BLaER1 treated with 17β-estradiol and CSF1 and Interleukin-3, amounts not matched to agents 10 nM and 100 nM (cell line): ENCODE measurements around the gene CENPP.

Source experiments
- H3K27ac ChIP-seq, 11 experiments: shearing (Covaris generic); formaldehyde crosslinking; 2 replicates each; pipeline ENCODE4 v1.8.1; 2022
- H3K27me3 ChIP-seq, 11 experiments: shearing (Covaris generic); formaldehyde crosslinking; 2 replicates each; pipeline ENCODE4 v1.8.1; 2022
- H3K36me3 ChIP-seq, 11 experiments: shearing (Covaris generic); formaldehyde crosslinking; 2 replicates each; pipeline ENCODE4 v1.8.1; 2022
- H3K4me1 ChIP-seq, 10 experiments: shearing (Covaris generic); formaldehyde crosslinking; 2 replicates each; pipeline ENCODE4 v1.8.1; 2022
- H3K4me2 ChIP-seq, 11 experiments: shearing (Covaris generic); formaldehyde crosslinking; 2 replicates each; pipeline ENCODE4 v1.8.1; 2022
- H3K4me3 ChIP-seq, 10 experiments: shearing (Covaris generic); formaldehyde crosslinking; 2 replicates each; pipeline ENCODE4 v1.8.1; 2022
- H3K9ac ChIP-seq, 11 experiments: shearing (Covaris generic); formaldehyde crosslinking; 2 replicates each; pipeline ENCODE4 v1.8.1; 2022
- H3K9me3 ChIP-seq, 11 experiments: shearing (Covaris generic); formaldehyde crosslinking; replicated peaks in 1 of 11; 2 replicates each; pipeline ENCODE4 v1.8.1; 2022
- H4K20me1 ChIP-seq, 11 experiments: shearing (Covaris generic); formaldehyde crosslinking; 2 replicates each; pipeline ENCODE4 v1.8.1; 2022
- Cebpa-rat ChIP-seq, 11 experiments: shearing (Covaris generic); IDR thresholded peaks; 2 replicates each; pipeline ENCODE4 v1.8.1; 2022

The CENPP gene

DNA sequence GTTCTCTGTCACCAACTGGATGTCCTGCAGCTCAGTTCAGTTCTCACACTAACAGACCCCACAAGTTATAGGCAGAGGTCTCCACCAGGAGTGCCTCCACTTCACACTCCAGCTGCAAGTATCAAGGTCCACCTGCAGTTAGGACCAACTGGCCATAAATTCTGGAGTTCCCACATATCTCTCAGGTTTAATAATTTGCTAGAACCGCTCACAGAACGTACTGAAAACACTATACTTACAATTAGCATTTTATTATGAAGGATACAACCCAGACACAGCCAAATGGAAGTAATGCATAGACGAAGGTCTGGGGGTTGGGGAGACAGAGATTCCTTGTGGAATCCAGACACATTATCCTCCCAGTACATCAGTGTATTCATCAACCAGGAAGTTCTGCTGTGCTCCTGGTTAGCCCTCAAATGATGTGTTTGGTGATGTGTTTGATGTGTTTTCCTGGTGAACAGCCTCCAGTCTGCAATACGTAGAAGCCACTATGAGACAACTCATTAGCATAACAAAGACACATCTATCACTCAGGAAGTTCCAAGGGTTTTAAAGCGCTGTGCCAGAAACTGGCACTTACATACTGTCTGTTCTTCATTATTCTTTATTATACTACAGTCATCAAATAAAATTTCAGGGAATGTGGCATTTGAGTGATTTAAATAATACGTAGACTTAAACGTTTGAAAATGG is 53.3 kb downstream of the CENPP start:
- no peak overlapping the region for H3K27ac ChIP-seq

GRCh38 chr9:92380603-92381002 is 54.9 kb downstream of the CENPP start:
- TF ChIP-seq Cebpa-rat (IDR thresholded peaks at IDR 0.05): no peak
- Histone ChIP-seq H4K20me1 (no peaks in the 10 kb centered on the region), H3K4me2 (no peak overlapping the region), H3K27me3 (no peaks in the 10 kb centered on the region), H3K36me3 (peaks cover 0 to 41% (median 15%) of the 10 kb centered on the region in 11 experiments; a peak in 15 of 22 replicates), H3K9me3 (peaks cover 0 to 12% (median 6%) of the 10 kb centered on the region in 11 experiments; a peak in 19 of 22 replicates), H3K27ac (no peak overlapping the region), H3K4me1 (no peaks in the 10 kb centered on the region), H3K9ac (no peak overlapping the region), H3K4me3 (no peak overlapping the region)

More for the DNA sequence above, 53.3 kb downstream of the CENPP start:
- no peak overlapping the region for H3K4me2 ChIP-seq
- peaks cover 15 to 28% (median 22%) of the 10 kb centered on the region in 11 experiments for H3K9me3 ChIP-seq
- TF ChIP-seq Cebpa-rat (IDR thresholded peaks at IDR 0.05): no peak
- no peaks in the 10 kb centered on the region for H3K4me1 ChIP-seq
- H3K4me3 ChIP-seq: no peak overlapping the region
- no peaks in the 10 kb centered on the region for H4K20me1 ChIP-seq
- no peaks in the 10 kb centered on the region for H3K27me3 ChIP-seq
- no peak overlapping the region for H3K9ac ChIP-seq
- peaks cover 8 to 51% (median 24%) of the 10 kb centered on the region in 11 experiments; a peak in 20 of 22 replicates for H3K36me3 ChIP-seq

DNA sequence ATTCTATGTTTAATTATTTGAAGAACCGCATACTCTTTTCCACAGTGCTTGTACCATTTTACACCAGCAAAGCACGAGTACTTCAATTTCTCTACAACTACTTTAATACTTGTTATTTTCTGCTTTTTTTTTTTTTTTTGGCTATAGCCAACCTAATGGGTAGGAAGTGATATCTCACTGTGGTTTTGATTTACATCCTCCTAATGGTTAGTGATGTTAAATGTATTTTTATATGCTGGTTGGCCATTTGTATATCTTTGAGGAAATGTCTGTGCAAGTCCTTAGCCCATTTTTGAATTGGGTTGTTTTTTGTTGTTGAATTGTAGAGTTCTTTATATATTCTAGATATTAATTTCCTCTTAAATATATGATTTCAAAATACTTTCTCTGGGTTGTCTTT is 56.0 kb downstream of the CENPP start:
- Histone ChIP-seq H3K9ac (no peak overlapping the region), H3K4me3 (no peak overlapping the region), H3K36me3 (peaks cover 0 to 33% (median 11%) of the 10 kb centered on the region in 11 experiments; a peak in 11 of 22 replicates), H3K27ac (no peak overlapping the region), H3K4me1 (no peaks in the 10 kb centered on the region), H3K9me3 (peaks cover 0 to 1% (median 0%) of the 10 kb centered on the region in 11 experiments; a peak in 2 of 22 replicates), H4K20me1 (no peaks in the 10 kb centered on the region), H3K4me2 (no peak overlapping the region), H3K27me3 (no peaks in the 10 kb centered on the region)
- TF ChIP-seq Cebpa-rat (IDR thresholded peaks at IDR 0.05): no peak

- Histone ChIP-seq H4K20me1 (no peaks in the 10 kb centered on the region), H3K4me2 (no peak overlapping the region), H3K27ac (no peak overlapping the region), H3K9ac (no peak overlapping the region), H3K27me3 (no peaks in the 10 kb centered on the region), H3K4me1 (no peaks in the 10 kb centered on the region), H3K36me3 (peaks cover 0 to 29% (median 10%) of the 10 kb centered on the region in 11 experiments; a peak in 10 of 22 replicates), H3K9me3 (no peaks in the 10 kb centered on the region; a peak in 1 of 22 replicates), H3K4me3 (no peak overlapping the region)
- no peak for TF ChIP-seq Cebpa-rat (IDR thresholded peaks at IDR 0.05)
Observed at GRCh38 chr9:92384375-92384774, 58.6 kb downstream of the CENPP start.

- peaks cover 0 to 29% (median 10%) of the 10 kb centered on the region in 11 experiments; a peak in 10 of 22 replicates for H3K36me3 ChIP-seq
- H4K20me1 ChIP-seq: no peaks in the 10 kb centered on the region
- H3K9me3 ChIP-seq: no peaks in the 10 kb centered on the region; a peak in 1 of 22 replicates
- H3K9ac ChIP-seq: no peak overlapping the region
- no peak for TF ChIP-seq Cebpa-rat (IDR thresholded peaks at IDR 0.05)
- H3K4me1 ChIP-seq: no peaks in the 10 kb centered on the region
- no peak overlapping the region for H3K27ac ChIP-seq
- H3K4me3 ChIP-seq: no peak overlapping the region
- no peak overlapping the region for H3K4me2 ChIP-seq
- H3K27me3 ChIP-seq: no peaks in the 10 kb centered on the region
Observed at GRCh38 chr9:92385001-92385400, 59.2 kb downstream of the CENPP start.

GRCh38 chr9:92385477-92385876 is 59.7 kb downstream of the CENPP start:
- no peak for TF ChIP-seq Cebpa-rat (IDR thresholded peaks at IDR 0.05)

GRCh38 chr9:92385953-92386352 is 60.2 kb downstream of the CENPP start:
- Histone ChIP-seq H3K36me3 (peaks cover 0 to 19% (median 5%) of the 10 kb centered on the region in 11 experiments; a peak in 9 of 22 replicates), H3K9me3 (no peaks in the 10 kb centered on the region; a peak in 1 of 22 replicates), H3K27me3 (no peaks in the 10 kb centered on the region), H3K27ac (no peak overlapping the region), H3K9ac (no peak overlapping the region), H4K20me1 (no peaks in the 10 kb centered on the region), H3K4me2 (no peak overlapping the region), H3K4me3 (no peak overlapping the region), H3K4me1 (no peaks in the 10 kb centered on the region)
- TF ChIP-seq Cebpa-rat (IDR thresholded peaks at IDR 0.05): no peak

More at GRCh38 chr9:92385477-92385876, 59.7 kb downstream of the CENPP start:
- Histone ChIP-seq H3K4me3 (no peak overlapping the region), H3K4me2 (no peak overlapping the region), H3K9ac (no peak overlapping the region), H4K20me1 (no peaks in the 10 kb centered on the region), H3K27ac (no peak overlapping the region), H3K9me3 (no peaks in the 10 kb centered on the region; a peak in 1 of 22 replicates), H3K4me1 (no peaks in the 10 kb centered on the region), H3K27me3 (no peaks in the 10 kb centered on the region), H3K36me3 (peaks cover 0 to 24% (median 10%) of the 10 kb centered on the region in 11 experiments; a peak in 10 of 22 replicates)

DNA sequence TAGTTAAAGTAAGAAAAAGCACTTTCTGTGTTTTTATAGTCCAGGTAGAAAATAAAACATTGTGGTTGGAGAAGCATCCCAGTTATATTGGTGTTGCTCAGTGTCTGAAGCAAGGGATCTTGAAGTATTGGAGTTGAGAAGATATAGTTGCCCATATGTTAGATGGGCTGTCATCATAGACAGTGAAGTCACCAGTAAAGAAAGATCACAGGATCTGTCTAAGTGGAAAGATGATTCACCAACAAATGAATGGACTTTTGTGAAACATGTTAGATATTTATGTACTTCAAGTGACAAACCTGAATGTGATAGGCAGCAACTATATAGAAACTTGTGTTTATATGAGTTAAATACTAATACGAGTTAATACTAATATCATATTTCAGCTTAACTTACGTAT is 66.9 kb downstream of the CENPP start:
- Histone ChIP-seq H3K36me3 (peaks cover 0 to 12% (median 7%) of the 10 kb centered on the region in 11 experiments; a peak in 10 of 22 replicates), H3K27me3 (no peaks in the 10 kb centered on the region), H3K9me3 (peaks cover 0 to 12% (median 7%) of the 10 kb centered on the region in 11 experiments; a peak in 5 of 22 replicates), H3K4me2 (no peak overlapping the region), H3K27ac (no peak overlapping the region), H3K9ac (no peak overlapping the region), H4K20me1 (no peaks in the 10 kb centered on the region), H3K4me3 (no peak overlapping the region), H3K4me1 (no peaks in the 10 kb centered on the region)
- TF ChIP-seq Cebpa-rat (IDR thresholded peaks at IDR 0.05): no peak

- Histone ChIP-seq H3K4me3 (no peak overlapping the region), H3K4me2 (no peak overlapping the region), H3K9me3 (peaks cover 0 to 13% (median 7%) of the 10 kb centered on the region in 11 experiments; a peak in 5 of 22 replicates), H3K9ac (no peak overlapping the region), H4K20me1 (no peaks in the 10 kb centered on the region), H3K36me3 (peaks cover 0 to 12% (median 7%) of the 10 kb centered on the region in 11 experiments; a peak in 10 of 22 replicates), H3K27me3 (no peaks in the 10 kb centered on the region), H3K4me1 (no peaks in the 10 kb centered on the region), H3K27ac (no peak overlapping the region)
- TF ChIP-seq Cebpa-rat (IDR thresholded peaks at IDR 0.05): no peak
Observed at GRCh38 chr9:92393686-92394085, 67.9 kb downstream of the CENPP start.
